Stimulated activated CD4-positive, alpha-beta T cell treated with anti-CD3 and anti-CD28 coated beads, Interleukin-15, amount 100 ng/mL, for 24 hours (primary cell): ENCODE data around the gene CNTN4.

Experiments
- DNase-seq: peaks from one replicate; pipeline ENCODE4 v3.0.0-alpha.2; 2020

Gene CNTN4

DNA sequence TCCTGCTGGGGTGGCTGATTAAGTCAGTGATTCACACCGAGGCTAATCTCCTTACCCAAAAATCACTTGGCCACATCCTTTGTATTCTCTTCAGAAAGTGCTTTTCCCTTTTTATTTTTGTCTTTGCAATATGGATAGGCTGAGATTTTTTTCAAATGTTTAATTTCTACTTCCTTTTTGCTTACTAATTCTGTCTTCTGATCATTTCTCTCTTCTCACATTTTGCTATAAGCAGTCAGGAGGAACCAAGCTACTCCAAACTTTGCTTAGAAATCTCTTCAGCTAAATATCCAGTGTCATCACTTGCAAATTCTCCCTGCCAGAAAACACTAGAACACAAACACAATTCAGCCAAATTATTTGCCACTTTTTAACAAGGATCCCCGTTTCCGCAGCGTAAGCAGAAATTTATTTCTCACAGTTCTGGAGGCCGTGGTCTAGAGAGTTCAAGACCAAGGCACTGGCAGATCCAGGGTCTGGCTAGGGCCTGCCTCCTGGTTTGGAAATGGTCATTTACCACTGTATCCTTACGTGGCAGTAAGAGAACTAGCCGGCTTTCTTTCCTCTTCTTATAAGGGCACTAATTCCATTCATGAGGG lies 906.6 kb downstream of the CNTN4 start:
- DNase-seq = no peak

DNA sequence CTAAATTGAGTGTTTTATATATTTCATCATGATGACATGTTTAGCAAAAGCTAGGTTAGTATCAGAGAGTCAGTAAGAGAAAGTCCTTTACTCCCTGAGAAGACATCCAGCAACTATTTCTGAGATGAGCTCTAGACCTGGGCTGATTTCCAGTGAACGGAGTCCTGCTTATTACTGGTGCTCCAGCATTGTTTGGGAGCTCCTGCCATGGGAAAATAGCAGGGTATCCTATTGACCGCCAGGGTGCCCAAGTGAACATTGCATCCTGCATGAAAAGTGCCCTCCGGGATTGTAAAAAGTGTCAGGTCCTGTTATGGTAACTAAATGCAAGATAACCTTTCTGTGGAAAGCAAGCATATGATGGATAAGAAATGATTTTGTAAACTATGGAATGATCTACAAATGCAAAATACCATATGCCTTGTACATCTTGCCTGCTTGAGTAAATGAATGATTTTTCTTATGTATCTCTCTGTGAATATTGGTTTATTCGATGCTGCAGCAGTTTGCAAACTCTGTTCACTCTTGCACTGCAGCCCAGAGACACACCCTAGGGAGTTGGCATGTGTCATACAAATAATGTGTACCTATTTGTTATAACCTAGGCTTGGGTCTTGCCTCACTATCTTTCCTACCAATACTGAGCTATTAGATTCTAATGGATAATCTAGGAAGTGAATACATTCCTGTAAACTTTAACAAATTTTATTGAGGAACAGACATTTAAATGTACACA lies 914.8 kb downstream of the CNTN4 start:
- no peak for DNase-seq

DNA sequence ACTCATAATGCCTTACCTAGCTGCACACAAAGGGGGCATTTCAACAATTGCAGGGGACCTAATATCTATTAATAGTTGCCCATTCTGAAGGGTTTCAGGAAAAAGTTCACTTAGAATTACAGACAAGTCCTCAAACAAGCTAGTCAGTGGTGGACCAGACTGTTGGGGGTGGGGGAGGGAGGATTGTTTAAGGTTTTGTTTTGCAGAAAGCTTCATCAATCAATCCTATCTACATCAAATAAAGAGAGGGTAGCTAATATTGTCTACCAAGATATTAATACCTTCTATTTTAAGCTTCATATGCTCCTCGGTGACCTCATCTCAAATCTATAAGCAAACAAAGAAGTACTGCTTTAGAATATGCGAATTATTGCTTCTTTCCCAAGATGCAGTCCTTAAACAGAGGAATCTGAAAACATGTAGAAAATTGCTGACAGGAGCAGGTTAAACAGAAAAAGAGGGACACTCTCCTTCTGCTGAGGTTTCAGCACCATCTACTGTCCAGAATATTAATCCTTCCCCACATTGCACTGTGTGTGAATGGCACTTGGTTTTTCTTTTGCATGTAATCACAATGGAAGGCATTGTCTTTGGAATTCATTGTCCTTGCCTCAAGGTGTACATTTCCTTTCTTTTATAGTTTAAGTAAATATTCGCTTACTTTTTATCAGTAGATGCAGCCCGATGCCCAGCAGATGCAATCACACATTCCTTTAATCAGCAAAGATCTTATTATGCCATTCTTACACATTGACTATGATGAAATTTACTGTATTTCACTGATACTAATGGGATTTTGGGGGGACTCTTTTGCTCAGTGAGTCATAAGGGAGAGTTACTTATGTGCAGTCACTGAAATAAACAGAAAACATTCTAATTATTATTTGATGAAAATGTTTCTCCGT lies 916.8 kb downstream of the CNTN4 start:
- no peak for DNase-seq

DNA sequence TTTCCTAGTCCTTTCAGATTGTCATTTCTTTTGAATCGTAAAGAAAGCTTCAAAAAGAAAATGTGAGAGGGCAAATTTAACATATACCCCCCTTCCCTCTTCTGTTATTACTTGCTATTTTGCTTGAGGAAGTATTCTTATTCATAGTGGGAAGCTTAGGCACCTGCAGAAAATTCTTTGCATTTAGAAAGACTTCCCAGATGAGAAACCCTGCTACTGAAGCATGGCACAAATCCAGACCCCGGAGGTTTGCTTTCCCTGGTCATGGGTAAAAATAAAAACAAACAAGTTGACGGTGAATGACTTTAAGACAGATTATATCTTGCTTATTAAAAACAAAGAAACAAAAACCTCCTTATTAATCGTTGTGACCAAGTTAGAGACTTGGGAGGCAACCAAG lies 917.6 kb downstream of the CNTN4 start:
- DNase-seq = no peak

DNA sequence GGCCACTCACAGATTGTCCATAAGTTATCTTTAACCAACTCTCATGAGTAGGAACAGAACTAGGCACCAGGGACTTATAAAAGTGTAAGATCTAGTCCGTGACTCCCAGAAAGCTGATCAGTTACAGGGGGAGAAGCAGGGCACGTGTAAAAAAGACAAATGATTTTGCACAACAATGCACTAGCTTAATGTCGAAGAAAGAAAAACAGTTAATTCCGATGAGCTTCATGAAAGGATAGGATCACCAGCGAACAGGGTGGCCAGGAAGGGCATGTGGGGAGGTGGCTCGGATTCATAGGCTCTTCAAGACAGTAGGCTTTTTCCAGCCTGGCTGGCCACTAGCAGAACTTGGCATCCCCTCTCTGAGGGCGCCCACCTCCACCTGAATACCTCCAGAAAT lies 921.5 kb downstream of the CNTN4 start:
- no peak for DNase-seq

DNA sequence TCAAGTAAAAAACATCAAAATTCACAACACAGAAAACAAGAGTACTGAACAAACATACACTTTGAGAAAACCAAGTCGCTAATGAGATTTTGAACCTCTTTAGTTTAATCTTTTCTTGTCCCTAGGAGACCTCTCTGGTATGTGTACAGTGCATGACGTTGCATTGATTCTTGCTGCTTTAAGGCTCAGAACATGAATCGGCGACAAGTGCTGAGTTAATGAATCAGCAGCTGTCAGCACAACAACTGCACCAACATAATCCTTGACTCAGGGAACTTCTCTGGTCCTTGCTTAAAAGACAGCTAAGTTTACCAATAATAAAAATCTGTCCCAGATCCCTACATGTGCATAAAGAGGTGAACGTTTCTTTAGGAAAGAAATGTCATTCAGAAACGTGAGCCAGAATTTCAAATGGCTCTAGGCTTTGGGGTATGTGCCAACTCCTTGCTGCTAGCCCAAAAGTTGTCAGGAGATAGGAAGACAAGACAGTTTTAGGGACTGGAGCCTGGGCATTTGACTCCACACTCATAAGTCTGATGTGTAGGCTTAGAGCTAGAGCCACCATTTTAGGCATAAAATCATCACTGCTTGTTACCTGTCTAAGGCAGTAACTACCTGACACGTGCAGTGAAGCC lies 924.6 kb downstream of the CNTN4 start:
- no peak for DNase-seq

DNA sequence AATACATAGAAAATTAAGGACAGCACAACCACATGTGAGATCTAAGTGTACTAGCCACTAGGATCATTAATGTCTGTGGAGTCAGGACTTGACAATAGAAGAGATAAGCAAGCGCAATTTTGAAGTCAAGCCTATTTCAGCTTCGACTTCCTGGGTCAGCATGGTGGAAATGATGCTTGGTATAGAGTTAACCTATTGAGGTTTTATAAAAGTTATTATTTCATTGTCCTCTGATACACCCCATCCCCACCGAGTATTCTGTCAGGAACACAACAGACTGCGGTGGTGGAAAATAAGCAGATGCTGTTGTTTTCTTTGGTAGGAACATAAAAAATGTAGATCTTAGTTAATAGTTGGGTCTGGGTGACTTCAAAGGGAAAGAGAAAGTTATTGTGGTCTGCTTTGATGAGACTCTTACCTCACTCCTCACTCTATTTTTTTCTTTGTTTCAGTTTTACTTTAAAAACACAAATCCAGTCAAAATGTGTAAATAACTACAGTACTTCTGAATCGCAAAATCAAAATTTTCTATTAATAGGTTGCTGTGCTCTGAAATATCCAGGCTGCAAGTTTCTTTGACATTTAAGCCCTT lies 929.4 kb downstream of the CNTN4 start:
- DNase-seq = no peak

DNA sequence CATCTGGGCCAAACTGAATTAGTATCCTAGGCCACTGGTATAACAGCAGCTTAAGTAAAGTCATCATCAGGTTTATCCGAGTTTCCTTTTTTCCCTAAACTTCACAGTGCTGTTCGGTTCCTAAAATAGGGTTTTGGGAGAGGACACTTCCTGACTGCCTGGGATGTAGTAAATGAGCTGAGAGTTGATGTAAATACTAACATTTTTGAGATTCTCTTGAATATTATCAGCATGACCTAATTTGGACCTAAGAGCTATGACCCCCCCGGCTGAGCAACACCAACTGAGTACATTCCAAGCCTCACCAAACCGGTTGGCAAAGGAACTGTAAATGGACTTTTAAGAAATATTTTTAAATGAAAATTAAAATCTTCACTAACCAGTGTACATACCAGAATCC lies 932.7 kb downstream of the CNTN4 start:
- no peak for DNase-seq

DNA sequence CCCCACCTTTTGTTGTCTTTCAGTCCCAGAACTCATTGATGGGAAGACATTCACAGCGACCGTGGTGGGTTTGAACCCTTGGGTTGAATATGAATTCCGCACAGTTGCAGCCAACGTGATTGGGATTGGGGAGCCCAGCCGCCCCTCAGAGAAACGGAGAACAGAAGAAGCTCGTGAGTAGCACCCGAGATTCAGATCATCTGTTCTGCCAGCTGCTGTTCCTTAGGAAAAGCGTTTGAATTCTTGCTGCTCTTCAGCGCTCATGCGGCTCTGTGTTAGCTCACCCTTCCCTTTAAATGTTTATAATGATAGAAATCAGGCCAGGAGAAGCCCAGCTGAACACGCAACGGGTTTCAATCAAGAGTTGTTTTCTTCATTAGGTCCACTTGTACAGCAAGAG lies 938.5 kb downstream of the CNTN4 start:
- DNase-seq = no peak

DNA sequence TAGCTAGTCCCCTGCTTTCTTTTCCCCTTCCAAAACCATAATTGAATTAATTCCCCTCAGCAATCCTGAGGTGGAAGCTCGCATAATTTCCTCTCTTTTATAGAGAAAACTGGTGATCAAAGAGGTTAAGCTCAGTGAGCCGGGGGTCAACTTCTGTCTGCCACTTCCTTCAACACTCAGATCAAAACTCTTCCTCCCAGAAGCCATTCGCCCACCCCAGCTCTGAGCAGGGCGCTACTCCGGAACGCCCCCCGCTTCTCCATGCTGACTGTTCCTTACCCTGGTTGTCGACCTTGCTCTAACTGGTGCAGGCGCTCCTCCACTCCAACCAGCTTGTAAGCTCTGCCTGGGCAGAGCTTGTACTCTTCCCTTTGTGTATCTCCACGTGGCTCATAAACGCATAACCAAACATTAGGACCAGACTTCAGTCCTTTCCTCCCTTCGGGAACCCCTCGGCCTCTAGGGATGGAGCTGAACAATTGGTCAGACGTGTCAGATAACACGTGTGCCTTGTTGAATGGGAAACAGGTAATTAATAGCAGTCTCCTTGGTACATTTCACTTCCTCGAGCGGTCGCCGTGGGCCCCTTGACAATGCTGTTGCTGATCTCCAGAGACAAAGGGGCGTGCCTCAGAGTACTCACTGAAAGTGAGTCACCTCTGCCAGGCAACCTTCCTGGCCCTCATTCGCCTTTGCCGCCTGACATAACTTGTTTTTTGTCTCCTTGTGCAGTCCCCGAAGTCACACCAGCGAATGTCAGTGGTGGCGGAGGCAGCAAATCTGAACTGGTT lies 939.7 kb downstream of the CNTN4 start:
- DNase-seq = no peak

DNA sequence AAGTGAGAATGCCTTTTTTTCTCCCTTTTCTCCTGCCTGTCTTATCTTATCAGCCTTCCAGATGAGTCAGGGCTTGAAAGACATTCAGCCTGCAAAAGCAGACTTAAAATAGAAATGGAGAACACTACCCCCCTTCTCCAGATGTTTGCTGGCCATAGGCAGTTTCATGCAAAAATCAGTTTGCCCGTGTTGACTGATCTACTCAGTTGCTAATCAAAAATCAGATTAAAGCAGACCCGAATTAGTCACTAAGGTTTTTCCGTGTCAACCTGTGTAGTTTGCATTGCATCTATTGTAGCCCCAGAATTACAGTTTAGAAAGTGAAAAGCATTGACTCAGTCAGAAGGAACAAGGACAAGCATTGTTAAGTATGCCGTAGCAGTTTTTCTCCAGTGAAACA lies 955.3 kb downstream of the CNTN4 start:
- no peak for DNase-seq

DNA sequence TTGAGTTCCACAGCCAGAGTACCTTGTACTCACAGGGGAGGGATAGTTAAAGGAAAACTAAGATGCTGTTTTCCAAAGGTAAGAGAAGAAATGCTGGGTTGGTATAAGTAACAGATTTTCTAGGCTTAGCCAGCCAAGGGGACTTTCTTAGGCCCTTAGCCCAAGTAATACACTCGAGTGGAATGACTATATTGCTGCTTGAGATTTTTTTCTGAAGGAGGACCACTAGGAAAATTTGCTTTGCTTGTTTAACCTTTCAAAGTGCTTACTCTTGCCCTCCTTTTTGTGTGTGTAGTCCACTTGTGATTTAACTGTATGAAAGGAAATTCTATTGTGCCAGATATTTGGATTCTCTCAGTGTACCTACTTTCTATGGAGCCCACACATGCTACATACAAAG lies 961.0 kb downstream of the CNTN4 start:
- DNase-seq = no peak

DNA sequence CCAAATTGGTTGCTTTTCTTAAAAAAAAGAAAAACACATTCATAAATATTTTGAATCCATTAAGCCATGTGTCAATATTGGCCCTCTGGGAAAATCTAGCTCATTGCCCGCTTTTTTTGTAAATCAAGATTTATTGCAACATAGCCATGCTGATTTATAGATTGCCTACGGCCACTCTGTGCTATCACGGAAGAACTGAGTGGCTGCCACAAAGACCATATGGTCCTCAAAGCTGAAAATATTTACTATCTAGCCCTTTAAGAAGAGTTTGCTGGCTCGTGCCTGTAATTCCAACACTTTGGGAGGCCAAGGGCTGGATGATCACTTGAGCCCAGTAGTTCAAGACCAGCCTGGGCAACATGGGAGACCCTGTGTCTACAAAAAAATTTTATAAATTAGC lies 965.6 kb downstream of the CNTN4 start:
- DNase-seq = no peak

DNA sequence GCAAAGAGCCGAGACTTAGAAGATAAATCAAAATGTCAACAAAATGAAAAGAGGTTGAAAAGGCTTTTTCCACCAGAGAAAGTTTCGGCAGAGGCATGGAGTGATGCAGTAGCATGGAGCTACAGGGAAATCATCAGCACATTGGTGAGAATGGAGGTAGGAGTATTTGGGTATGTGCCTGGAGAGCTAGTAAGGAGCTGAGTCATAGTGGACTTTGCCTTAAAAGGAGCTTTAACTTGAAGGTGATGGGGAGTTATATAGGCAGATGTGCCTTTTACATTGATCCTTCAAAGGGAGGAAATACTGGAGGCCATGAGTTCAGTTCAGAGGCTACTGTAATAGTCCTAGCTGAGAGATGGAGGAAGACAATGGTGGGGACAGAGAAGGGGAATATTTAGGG lies 967.2 kb downstream of the CNTN4 start:
- no peak for DNase-seq

DNA sequence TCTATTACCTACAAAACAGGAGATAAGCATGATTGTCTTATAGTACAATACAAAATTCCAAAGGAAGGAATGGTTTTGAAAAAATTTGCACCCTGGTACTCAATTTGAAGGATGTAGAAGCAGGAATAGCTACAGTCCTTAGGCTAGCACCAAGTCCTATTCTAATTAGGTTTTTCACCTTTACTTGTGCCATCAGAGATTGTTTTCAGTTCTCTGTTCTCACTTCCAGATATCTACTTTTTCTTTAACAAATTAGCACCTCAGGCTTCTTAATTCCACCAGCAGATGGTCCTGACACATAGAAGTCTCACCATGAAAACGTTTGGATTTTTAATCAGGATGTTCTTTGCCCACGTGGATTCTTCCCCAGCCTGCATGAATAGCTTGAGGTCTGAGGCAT lies 967.7 kb downstream of the CNTN4 start:
- no peak for DNase-seq

DNA sequence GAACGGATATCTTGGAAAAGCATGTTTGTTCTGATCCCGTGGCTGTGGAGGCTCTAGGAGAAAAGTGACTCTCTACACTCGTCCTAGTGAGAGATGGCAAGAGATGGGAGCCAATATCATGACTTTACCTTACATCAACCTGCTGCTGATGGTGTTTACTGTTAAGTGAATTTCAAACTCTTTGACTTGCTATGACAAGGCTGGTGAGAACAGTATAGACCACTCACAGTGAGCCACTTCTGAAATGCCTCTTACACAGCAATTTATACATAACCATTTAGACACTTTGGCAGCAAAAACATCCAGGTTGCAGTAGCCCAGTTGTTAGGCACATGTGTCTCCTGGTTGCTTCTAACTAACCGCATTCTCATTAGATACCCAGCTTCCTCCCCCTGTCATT lies 968.2 kb downstream of the CNTN4 start:
- no peak for DNase-seq

DNA sequence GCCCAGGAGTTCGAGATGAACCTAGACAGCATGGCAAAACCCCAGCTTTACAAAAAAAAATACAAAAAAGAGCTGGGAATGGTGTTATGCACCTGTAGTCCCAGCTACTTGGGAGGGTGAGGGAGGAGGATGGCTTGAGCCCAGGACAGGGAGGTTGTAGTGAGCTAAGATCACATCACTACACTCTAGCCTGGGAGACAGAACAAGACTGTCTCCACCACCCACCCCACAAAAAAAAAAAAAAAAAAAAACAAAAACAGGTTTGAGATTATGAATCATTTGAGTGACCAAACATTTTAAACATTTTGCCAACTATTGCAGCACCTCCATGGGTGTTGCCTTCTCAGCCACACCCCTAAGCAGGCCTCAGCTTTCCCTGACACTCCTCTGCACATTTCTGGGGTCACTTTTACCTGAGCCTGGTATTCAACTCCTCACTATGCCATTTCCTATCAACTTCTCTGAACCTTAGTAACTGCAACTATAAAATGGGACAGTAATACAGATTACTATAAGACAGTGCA lies 969.8 kb downstream of the CNTN4 start:
- DNase-seq = no peak

DNA sequence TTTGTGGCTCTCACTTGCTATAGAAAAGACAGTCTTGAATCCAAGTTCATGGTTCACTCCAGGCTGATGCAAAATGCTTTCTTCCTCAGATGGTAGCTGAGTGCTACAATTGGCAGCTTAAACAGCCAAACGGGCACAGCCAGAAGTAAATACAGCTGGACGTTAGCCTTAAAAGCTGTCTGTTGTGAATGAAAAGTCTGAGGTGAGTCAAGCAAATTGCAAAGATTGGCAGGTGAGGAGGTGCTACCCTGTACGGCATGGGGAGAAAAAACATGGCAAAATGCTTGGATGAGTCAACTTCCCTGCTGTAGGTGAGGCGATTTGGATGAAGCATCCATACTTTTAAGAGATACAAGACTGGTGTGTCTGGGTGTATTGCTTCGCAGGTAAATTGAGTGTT lies 971.1 kb downstream of the CNTN4 start:
- DNase-seq = no peak

DNA sequence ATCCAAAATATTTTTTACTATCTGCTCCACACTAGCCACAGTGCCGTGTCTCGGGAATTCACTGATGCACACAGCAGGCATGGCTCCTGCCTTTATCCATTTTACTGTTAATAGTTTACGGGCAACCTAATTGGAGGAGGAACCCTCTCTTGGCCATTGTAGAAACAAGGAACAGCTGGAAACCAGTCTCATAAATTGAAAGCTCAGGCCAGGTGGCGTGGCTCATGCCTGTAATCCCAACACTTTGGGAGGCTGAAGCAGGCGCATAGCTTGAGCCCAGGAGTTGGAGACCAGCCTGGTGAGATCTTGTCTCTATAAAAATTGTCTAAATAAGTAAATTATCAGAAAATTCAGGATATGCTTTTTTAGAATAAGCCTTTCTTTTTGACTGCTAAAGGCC lies 972.5 kb downstream of the CNTN4 start:
- DNase-seq = no peak

DNA sequence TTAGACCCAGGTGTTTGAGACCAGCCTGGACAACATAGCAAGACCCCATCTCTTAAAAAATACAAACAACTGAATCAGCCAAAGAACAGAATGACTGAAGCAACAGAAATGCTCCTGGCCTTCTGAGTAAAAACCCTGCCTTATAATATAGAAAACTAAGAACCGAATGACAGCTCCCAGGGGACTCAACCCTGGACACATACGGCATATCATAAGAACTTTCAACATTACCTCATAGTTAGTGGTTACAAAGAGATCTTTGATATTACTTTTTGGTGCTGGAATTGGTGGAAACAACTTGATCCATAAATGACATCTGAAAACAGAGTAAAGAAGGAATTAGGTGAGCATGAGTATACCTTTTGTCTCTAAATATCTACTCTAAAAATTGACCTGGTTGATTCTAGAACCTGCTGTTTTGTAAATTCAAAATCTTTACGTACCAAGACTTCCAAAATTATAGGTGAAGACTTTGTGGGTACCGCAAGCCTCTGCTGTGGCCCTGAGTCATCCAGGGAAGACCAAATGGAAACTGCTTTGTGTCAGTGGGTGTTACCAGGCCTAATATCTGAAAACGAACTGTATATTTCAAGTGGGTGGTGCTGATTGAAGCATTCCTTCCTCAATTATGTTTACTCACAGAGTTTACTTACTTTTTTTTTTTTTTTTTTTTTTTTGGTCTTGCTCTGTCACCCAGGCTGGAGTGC lies 976.0 kb downstream of the CNTN4 start:
- DNase-seq = no peak

DNA sequence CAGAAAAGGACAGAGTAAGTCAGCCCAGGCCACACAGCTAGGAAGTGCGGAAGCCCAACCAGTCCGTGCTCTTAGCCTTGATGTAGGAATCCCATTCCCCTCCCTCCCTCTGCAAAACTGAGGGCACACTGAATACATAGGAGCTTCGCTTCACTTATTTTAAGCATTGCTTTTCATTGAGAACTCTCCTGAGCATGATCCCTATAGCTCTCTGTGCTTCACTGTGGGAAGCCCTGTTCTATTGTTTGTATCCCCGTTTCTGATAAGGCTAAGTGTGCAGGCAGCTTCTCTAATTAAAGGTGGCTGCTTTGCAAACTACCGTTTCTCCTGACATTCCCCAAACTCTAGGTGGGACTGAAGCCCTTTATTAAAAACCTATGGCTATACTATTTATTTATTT lies 981.6 kb downstream of the CNTN4 start:
- DNase-seq = no peak
